CD4-positive, alpha-beta T cell treated with Interferon alpha-2 for 1 hour (primary cell): ENCODE measurements around the gene LEFTY2.
"Not testable (repeated sequence)": the region's sequence is repeated elsewhere in the genome, so short reads cannot be mapped to it uniquely, and the experiment has no call there.

Experiments
- DNase-seq, 2 donors: peaks; one replicate each; pipeline ENCODE4 v3.0.0-alpha.2; 2020 to 2022

LEFTY2 gene

GRCh38 chr1:225953315-225953714, 12.3 kb upstream of the LEFTY2 start:
- DNase-seq: no peak

DNA sequence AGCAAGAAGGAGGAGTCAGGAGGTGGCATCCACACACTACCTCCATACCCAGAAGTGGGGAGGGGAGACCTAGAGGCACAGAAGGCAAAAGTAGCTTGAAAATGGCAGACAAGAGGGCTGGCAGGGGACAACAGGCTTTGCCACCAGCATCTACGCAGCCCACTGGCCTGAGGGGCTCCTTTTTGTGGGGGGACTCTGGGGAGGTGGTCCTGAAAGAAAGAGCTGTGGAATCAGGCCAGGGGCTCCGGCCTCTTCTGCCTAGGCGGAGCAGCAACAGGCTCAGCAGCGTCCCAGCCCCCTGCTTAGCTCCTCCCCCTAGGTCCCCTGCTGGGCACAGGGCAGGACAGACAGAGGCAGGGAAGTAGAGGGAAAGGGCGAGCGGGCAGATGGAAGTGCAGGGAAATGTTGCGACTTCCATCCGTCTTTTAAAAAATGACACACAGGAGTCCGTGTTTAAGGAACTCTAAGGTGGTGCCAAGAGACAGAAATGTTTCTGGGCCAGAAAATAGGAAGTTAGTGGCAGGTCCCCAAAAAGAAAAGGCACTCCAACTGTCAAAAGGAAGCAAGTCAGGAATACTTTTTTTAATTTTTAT, 10.0 kb upstream of the LEFTY2 start:
- DNase-seq: no peak

- no peak for DNase-seq
Observed at GRCh38 chr1:225949041-225949440, 8.0 kb upstream of the LEFTY2 start.

- DNase-seq: no peak
Observed at GRCh38 chr1:225946803-225947202, 5.8 kb upstream of the LEFTY2 start.

- DNase-seq: no peak
Observed at GRCh38 chr1:225946082-225946620, 5.1 kb upstream of the LEFTY2 start.

- DNase-seq: no peak
Observed at GRCh38 chr1:225945564-225945963, 4.5 kb upstream of the LEFTY2 start.

GRCh38 chr1:225944951-225945350, 3.9 kb upstream of the LEFTY2 start:
- DNase-seq: peak in 1 of 2 donors; percentile 19

DNA sequence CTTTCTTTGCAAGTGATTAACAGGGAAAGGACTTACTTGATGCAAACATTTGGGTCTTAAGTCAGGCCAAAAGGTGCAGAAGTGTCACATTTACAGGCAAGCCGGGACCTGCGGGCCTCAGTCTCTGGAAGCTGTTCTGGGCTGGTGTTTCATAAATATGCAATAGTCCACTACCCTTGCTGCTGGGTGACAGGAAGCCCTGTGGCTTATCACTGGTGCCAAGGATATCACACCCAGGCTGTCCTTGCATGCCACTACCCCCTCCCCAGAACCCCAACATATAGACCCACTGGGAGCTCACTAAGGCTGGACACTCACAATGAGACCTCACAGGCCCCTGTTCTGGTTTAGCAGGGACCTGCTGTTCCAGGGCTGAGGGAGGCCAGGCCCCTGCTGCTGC, 3.4 kb upstream of the LEFTY2 start:
- DNase-seq: no peak

- DNase-seq: no peak
Observed at GRCh38 chr1:225943582-225943981, 2.6 kb upstream of the LEFTY2 start.

DNA sequence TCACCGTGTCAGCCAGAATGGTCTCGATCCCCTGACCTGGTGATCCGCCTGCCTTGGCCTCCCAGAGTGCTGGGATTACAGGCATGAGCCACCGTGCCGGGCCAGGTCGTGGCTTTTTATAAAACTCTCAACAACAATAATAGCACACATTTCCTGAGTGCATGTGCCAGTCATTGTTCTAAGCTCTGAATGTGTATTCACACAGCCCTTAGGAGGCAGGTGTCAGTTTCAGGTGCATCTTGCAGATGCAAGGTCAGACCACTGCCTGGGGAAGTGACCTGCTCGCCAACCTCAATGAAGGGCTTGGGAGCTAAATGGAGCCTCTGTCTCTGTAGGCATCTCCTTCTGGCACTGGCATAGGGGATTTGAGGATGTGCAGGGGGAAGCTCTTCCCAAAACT, 1.6 kb upstream of the LEFTY2 start:
- DNase-seq: no peak

GRCh38 chr1:225941942-225942222, 862 bp upstream of the LEFTY2 start:
- DNase-seq: no peak

- no peak for DNase-seq
Observed at GRCh38 chr1:225940385-225941151, 452 bp downstream of the LEFTY2 start.

DNA sequence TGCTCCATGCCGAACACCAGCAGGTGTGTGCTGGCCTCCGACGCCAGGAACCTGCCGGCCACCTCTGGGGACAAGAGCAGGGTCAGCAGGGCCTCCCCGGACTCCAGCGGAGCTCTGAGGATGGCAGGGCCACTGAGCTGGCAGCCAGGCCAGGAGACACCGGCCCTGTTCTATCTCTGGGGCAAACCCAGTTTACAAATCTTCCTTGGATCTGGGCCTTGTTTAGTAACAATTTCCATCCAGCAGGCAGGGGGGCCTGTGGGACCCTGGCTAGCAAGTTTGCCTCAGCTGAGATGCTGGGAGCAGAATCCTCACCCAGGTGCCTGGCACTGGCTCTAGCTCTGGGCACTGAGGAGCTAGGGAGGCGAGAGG, 1.1 kb downstream of the LEFTY2 start:
- DNase-seq: not testable (repeated sequence)

DNA sequence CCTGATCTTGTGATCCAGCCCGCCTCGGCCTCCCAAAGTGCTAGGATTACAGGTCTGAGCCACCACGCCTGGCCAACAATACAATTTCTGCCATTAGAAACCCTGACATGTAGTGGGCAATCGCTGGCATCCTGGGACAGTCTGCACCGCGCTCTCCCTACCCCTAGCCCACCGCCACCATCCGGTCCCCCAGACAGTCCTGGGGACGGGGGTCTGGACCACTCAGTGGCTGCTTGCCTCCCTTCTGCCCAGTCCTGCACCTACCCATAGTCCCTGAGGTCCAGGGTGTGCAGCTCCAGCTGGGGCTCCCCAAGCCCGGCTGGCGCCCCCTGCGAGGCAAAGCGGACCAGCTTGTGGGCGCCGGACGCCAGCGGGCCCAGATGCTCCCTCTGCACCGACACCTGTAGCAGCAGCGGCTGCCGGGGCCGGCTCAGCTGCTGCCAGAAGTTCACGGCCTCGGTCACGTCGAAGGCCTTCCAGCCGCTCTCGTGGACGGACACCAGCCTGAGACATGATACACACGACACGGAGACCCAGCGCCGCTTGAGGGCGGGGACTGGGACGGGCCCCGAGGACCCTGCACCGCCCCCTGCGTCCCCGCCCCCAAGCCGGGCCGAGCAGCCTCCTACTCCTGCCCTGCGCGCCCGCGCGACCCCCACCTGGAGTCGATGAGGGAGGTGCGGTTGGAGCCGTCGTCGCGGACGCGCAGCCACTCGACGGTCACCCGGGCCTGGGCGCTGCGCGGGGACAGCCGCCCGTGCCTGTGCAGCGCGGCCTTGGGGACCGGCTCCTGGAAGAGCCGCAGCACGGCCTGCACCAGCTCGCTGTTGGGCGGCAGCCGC, 1.7 kb downstream of the LEFTY2 start:
- DNase-seq: not testable (repeated sequence)

- no peak for DNase-seq
Observed at GRCh38 chr1:225937048-225937968, 3.7 kb downstream of the LEFTY2 start.

GRCh38 chr1:225936523-225936922, 4.5 kb downstream of the LEFTY2 start:
- no peak for DNase-seq

DNA sequence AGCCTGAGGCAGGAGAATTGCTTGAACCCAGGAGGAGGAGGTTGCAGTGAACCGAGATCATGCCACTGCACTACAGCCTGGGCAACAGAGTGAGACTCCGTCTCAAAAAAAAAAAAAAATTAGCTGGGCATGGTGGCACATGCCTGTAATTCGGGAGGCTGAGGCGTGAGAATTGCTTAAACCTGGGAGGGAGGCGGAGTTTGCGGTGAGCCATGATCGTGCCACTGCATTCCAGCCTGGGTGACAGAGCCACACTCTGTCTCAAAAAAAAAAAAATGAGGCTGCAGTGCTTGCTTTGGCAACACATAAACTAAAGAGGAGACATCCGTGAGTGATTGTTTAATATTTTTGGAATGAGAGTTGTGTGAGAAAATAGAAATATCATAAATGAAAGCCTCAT, 4.9 kb downstream of the LEFTY2 start:
- DNase-seq: not testable (repeated sequence)

DNA sequence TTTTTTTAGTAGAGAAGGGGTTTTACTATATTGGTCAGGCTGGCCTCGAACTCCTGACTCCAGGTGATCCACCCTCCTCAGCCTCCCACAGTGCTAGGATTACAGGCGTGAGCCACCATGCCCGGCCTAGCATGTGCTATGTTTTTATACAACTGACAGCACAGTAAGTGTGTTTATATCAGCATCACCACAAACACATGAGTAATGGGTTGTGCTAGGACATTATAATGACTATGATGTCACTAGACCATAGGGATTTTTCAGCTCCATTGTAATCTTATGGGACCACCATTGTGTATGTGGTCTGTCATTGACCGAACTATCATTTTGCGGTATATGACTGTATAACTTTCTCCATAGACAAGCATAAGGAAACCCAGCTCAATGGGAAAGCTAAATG, 6.3 kb downstream of the LEFTY2 start:
- DNase-seq: no peak

DNA sequence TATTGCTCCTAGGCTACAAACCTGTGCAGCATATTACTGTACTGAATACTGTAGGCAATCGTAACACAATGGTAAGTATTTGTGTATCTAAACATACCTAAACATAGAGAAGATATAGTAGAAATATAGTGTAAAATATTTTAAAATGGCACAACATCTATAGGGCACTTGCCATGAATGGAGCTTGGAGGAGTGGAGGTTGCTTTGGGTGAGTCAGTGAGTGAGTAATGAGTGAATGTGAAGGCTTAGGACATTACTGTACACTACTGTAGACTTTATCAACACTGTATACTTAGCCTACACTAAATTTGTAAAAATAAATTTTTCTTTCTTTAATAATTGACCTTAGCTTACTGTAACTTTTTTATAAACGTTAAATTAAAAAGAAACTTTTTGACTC, 7.9 kb downstream of the LEFTY2 start:
- DNase-seq: no peak

GRCh38 chr1:225931270-225932136, 9.5 kb downstream of the LEFTY2 start:
- no peak for DNase-seq

- no peak for DNase-seq
Observed at GRCh38 chr1:225930566-225930965, 10.5 kb downstream of the LEFTY2 start.

DNA sequence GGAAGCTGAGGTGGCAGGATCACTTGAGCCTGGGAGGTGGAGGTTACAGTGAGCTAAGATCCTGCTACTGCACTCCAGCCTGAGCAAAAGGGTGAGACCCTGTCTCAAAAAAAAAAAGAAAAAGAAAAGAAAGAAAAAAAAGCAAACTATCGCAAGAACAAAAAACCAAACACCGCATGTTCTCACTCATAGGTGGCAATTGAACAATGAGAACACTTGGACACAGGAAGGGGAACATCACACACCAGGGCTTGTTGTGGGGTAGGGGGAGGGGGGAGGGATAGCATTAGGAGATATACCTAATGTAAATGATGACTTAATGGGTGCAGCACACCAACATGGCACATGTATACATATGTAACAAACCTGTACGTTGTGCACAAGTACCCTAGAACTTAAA, 11.6 kb downstream of the LEFTY2 start:
- not testable (repeated sequence) for DNase-seq
